Inflammatory macrophage treated with lipopolysaccharide for 4 hours (primary cell): ENCODE measurements around the gene CMIP.
A peak's percentile ranks its signal among the peaks of the same experiment; 100 is the strongest.
"Not testable (repeated sequence)": the region's sequence is repeated elsewhere in the genome, so short reads cannot be mapped to it uniquely, and the experiment has no call there.

Experiments
- DNase-seq: peaks from one replicate; pipeline ENCODE4 v3.0.0-alpha.2; 2020

Gene CMIP

DNA sequence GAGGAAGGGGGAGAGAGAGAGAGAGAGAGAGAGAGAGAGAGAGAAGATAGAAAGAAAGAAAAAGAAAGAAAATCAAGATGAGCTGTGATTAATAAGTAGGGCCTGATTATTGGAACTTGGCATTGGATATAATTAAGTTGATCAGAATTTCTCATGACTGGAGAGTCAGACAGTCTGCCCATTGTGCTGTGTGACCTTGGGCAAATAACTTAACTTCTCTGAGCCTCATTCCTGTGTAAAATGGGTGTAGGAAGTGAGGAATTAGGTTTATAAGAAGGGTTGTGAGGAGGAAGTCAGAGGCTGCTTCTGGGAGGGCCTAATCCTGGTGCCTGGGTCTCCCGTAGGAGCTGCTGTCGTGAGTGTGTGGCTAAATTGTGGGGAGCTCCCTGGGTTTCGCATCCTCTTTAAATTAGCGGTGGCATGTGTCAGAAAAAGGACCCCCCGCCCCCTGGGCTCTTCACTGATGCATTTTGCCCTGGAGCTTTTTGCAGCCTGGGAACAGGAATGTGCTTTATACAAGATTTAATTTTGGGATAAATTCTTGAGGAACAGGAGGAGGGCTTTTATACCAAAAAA, 76.0 kb downstream of the CMIP start:
- no peak for DNase-seq

DNA sequence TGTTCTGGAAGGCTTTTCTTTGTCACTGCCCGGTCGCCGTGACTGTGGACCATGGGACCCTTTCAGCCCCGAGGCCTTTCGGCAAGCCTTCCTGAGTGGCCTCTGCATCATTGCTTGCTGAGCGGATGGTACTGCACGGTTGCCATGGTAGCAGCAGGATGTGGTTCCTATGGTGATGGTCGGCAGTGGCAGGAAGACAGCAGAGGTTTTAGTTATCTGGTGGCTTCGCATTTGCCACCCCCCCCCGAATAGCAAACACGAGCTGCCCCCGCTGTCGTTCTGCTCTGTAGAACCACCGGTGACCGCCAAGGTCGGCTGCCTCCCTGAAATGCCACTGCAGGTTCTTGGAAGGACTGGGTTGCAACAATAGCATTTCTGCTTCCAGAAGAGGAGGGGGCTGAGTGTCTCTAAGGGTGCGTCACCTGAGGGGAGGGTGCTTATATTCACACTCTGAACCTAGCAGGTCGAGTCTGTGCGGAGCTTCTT, 76.6 kb downstream of the CMIP start:
- no peak for DNase-seq

DNA sequence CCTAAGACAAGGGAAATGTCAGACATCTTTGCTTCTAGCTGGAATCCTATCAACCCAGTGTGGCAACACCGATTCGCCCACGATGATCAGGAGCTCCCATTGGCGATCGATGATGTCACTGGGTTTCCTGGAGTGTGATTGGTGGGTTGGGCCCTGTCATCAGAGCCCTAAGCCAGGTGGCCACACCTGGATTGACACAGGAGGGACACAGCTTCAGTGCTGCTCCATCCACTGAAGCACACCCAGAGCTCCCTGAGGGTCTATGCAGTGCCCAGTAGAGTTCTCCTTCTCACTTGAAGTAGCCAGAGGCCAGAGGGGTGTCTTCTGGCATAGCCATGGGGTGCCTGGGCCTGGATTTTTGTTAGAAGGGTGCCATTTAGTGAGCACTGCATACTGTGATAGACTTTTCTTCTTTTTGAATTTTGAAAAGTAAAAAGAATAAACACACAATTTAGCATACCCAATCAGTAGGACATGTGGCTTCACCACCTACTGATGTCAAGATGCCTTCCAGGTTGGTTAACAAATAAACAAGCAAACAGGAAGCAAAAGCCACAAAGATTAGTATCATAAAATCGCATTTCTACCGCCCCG, 77.6 kb downstream of the CMIP start:
- DNase-seq: no peak

DNA sequence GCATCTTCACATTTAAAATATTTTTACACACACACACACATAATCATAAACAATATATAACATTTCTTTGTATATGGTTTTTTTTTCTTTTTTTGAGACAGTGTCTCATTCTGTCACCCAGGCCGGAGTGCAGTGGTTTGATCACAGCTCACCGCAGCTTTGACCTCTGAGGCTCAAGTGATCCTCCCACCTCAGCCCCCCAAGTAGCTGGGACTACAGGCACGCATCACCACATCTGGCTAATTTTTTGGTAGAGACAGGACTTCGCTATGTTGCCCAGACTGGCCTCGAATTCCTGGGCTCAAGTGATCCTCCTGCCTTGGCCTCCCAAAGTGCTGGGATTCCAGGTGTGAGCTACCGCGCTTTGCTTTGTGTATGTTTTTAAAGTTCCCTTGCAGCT, 78.2 kb downstream of the CMIP start:
- DNase-seq: not testable (repeated sequence)

DNA sequence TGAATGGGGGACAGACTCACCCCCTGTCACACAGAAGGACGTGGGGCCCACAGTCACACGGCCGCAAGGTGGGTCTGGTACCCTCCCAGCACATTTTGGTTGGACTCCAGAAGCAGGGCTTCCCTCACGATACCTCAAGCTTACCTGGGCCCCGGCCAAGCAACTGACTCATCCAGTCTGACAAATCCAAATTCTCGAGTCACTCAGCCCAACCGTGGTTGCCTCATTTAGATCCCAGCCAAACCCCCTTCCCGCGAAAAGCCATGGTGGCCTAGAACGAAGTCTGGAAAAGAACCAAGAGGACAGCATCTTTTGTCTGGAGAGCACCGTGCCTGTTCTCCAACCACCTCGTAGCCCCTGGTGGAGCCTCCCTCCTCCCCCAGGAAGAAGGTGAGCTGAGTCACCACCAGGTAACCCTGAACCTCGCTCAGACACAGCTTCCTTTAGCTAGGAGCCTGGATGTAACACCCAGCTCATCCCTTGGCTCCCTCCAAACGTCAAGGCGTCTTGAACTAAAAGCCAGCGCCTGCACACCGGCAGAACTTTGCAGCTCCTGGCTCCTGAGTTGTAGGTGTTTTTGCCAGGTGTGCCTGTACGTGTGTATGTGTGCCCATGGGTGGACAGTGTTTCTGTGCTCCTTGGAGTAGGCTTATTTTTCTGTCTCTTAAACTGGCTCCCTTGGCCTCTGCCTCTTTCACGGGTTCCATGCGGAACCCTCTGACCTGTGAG, 78.9 kb downstream of the CMIP start:
- DNase-seq: no peak

DNA sequence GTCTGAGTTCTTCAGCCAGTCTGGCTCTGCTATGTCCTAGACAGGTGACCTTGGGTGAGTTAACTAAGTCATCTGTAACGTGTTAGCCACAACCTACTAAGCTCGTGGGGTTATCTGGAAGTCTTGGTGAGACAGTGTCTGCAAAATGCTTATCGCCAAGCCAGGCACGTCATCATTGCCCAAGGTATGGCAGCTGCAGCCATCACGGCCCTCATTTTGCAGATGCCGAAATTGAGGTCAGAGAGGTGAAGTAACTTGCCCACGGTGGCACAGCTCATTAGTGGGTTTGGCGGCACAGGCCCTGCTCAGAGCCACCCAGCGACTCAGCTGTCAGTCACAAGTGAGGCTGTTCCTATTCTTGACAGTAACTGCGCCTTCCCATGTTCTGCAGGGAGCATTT, 79.8 kb downstream of the CMIP start:
- no peak for DNase-seq

DNA sequence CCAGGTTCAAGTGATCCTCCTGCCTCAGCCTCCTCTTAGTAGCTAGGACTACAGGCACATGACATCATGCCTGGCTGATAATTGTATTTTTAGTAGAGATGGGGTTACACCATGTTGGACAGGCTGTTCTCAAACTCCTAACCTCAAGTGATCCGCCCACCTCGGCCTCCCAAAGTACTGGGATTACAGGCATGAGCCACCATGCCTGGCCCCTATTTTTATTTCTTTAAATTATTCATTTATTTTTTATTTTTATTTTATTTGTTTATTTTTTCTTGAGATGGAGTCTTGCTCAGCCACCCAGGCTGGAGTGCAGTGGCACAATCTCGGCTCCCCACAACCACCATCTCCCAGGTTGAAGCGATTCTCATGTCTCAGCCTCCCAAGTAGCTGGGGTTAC, 80.3 kb downstream of the CMIP start:
- not testable (repeated sequence) for DNase-seq

DNA sequence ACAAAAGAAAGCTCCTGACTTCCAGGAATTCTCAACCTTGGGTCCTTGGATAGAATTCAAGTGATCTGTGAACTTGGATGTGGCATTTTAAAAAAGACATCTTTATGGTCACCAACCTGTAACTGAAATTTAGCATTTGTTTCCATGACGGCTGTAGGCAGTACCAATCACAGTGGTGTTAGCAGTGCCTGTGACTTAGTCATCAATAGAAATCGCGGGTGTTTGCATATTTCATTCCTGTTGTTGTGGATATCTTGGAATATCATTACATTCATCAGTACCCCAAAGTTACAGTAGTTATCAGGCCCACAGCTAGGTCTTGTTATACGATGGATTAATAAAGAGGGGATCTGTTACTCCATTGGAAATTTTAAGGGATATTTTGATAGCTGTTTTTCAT, 81.6 kb downstream of the CMIP start:
- no peak for DNase-seq

DNA sequence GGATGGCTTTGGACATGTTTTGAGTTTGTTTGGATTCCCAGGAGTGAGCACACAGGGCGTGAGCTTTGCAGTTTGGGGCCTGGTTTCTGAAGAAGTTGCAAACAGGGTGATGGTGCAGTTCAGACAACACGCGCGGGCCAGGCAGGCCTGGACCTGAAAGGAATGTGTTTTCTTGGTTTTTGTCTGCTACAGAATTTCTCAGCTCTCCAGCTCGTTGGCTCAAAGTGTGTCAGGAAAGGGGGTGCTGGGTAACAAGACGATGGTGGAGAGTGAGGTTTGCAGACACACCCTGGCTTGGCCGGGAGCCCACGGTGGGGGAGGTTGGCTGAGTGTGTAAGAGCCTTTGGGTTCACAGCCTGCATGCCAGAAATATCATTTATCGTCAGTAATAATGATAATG, 82.3 kb downstream of the CMIP start:
- no peak for DNase-seq

DNA sequence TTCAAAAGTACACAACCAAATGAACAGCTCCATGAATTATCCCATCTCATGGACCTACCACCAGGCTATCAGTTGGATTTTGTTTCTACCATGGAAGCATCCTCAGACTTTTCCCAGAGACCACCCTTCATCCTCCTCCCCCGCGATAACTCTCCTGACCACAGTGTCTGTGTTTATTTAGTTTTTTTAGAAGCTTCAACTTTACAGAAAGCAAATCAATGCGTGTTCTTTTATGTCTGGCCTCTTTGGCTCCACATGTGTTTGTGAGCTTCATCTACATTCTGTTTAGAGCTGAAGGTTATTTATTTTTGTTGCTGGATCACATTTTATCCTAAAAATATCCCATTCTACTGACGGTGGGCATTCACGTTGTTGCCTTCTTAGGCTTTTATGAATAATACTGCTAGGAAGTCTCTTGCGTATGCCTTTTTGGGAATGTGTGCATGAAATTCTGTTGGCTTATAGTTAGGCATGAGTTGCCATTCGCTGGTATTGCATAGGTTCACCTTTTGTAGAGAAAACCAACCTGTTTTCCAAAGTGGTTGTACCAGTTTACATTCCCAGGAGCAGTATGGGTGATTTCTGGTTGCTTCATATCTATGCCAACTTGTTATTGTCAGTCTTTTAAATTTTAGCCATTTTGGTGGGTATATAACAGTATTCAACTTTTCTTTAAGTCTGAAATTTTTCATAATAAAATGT, 83.0 kb downstream of the CMIP start:
- DNase-seq: no peak

DNA sequence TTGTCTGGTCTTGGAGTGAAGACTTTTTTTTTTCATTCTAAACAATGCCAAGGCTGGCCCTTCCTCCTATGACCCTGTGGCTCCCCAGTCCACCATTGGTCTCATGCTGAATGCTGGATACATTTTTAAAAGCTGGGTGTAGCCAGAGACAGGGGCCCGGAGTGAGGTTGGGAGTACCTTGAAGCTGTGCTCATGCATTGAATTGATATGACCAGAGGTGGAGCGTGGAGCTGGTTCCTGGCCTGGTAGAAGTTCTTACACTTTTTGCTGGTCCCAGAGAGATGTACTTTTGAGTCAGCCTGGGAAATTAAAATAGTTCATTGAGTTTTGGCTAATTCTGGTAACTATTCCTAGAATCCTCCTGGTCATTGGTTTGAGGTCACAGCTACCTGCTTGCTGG, 83.6 kb downstream of the CMIP start:
- DNase-seq: no peak

DNA sequence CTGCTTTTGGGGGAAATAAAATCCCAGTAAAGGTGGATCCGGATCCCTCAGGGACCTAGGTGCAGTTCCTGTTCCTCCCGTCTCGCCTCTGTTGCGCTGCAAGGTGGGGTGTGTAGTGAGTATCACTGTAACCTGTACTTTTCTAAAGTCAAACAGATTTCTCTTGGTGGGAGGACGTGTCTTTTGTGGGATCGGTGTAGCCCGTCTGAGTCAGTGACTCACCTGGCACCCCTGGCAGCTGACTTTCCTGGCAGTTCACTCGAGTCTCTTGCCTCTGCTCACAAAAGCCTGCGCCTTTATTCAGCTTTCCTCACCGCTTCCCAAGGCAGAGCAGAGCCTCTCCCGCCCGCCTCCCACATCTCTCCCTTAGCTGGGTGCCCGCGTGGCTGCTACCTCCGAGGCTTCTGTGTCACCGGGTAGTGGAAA, 85.7 kb downstream of the CMIP start:
- no peak for DNase-seq

DNA sequence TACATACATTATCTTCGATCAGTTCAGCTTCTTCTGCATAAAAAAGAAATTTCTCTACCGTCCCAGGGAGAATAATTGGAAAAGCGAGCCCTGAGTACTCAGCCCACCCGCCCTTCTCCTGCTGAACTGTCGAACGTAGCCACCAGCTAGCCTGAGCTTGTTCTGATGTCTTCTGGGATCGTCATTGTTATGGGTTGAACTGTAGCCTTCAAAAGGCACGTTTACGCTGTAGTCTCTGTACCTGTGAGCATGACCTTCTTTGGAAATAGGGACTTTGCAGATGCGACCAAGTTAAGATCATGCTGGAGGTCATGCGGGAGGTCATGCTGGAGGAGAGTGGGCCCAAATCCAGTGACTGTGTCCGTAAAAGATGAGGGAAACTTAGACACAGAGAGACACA, 86.2 kb downstream of the CMIP start:
- no peak for DNase-seq

DNA sequence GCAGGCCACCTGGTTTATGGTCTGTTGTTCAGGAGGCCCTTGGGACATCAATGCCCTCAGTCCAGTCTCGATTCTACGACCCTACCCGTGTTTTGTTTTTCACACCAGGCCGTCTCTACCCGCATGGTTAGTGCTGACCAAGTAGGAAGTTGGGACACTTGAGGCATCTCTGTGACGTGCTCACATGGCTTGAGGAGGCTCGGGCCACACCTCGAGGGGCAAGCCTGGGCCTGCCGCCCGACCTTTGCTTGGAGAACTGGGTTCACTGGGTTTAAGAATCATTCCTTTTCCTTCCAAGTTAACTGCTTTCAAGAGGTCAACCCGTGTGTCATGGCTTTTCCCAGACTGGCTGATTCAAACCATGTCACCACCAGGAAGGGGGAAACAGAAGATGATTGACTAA, 86.8 kb downstream of the CMIP start:
- peak; percentile 42 for DNase-seq

DNA sequence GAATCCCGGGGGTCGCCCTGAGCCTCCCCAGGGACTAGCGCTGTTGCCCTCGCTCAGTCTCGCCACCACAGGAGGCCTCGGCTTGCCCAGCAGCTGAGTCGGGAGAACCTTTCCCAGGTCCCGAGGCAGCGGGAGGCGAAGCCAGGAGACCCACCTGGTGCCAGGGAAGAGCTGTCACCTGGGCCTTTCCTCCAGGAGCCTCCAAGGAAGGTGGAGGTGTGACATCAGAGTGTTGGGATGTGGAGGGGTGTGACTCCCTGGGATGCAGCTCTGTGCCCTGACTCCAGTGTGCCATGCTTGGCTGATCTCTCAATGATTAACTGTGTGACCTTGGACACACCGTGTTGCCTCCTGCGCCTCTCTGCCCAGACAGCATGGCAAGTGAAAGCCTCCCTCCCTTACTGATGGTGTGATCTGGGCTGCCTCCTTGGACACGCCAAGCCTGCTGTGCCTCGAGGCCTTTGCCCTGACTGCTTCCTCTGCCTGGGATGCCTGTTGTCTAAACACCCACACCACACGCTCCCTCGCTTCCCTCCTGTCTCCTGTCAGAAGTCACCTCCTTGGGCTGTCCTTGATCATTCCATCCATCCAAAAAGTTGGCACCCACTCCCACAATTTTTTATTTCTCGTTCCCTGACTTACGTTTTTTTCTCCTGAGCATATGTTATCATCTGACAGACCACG, 88.0 kb downstream of the CMIP start:
- no peak for DNase-seq

DNA sequence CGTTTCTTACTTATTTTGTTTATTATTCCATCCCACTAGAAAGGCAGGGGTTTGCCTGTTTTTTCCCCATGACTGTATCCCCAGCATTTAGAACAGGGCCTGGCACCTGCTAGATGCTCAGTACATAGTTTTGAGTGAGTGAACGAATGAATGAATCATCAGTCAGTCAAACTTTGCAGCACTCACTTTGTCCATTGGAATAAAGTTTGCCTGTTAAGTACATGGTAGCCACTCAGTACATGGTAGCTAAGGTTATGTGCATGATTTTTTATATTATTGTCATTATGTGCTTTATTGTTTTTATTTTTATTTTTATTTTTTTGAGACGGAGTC, 88.5 kb downstream of the CMIP start:
- no peak for DNase-seq

DNA sequence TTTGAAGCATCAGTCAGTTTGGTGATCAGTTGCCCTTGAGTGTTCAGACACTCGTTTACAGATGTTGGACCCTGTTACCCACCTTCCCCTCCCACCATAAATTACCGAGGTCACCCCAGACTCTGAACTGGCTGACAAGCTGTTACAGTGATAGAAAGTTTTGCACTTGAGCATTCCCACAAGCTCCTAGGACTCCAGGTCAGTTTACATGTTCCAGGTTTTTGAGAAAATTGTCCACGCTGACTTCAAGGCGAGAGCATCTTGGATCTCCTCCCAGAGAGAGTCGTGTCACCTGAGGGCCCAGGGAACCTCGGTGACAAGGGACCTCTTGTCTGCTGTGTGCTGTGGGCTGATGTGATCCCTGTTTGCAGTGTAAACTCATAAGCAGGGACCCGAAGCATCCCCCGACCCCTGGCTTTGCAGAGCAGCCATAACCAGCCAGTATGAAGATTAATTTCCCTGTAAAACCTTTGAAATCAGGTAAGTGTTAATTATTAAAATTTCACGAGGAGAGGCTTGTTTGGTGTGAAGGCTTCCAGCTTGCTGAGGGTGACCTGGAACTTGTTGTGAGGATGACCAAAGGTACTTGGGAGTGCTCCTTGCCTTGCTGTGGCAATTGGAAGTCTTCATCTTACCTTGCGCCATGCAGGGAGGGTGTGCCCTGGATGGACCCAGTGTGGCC, 91.2 kb downstream of the CMIP start:
- no peak for DNase-seq

DNA sequence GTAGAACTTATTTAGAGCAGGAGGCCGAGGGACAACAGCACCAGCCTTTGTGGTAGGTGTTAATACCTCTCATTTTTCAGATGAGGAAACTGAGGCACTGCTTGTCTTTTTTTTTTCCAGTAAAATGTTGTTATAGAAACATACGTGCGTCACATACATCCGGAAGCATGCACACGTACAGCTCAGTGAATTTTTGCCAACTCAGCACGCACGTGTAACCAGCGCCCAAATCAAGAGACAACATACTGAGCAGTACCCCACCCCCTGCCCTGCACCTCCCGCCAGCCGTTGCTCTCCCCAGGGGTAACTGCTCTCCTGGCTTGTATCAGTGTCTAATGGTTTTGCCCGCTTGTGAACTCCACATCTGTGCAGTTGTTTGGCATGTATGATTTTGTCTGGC, 92.0 kb downstream of the CMIP start:
- DNase-seq: no peak

DNA sequence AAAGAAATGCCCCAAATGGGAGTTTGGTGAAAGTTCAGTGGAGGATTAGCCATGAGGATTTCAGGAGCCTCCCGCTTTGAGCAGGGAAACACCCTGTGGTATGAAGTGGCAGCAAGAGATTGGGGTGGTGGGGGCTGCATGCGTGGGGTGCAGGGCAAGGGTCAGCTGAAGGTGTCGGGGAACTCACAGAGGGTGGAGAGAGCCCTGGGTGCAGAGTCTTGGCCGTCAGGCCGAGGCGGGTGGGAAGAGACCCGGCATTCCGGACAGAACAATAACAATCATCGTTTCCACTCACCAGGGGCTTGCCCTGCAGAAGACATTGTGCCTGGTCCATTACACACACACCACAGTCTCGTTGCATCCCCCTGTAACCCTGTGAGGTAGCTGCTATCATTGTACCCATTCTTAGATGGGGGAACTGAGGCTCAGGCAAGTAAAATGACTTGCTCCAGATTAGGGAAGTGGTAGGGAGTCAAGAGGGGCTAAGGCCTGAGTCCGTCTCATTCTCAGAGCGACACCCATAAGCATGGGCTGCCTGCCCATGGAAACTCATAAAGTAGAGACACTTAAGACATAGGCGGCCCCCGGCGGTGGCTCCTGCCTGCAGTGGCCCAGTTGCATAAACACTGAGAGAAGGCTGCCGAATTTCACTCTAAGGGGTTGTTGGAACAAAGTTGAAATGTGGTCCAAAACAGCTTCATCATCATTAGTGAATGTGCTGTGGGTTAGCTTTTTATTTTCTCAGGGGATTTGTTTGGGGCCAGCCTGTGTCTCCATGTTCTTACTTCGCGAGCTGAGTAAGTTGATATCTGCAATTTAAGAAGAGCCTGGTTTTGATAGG, 93.3 kb downstream of the CMIP start:
- DNase-seq: no peak

DNA sequence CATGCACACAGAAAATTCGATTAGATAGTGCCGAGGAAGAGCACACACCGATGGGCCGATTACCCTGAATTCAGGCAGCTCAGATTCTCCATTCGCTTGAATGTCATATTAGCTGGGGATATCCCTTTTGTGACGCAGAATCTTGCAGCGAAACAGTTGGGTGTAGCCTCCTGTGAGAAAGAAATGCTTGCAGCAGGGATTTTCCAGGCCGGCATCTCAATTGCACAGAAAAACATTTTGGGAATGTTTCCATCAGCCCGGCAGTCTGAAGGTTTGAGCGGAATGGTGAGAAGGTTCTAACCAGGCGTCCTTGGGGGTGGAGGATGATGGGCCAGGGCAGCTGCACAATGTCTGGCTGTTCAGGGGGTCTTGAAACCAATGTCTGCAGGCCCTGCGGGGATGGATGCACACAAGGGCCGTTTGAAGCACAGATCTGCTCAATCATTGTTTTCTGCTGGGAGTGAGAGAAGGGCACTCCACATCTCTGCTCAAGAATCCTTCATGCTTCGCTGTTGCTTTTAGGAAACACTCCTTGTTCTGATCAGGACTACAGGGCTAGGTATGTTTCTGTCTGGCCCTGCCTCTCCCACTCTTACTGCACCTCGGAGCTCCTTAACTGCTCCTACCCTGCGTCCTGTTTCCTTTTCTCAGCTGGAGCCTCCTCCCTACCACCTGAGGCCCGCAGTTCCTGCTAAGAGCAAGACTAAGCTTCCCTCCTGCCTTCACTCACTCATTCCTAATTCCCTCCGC, 94.6 kb downstream of the CMIP start:
- DNase-seq: no peak
